H1 (cell line): ENCODE data around the gene DMRT1. TPM values are rescaled to one million over a fixed set of nuclear protein-coding genes. Genes with fewer than 3 reads are reported as not detected.

Source experiments
- CTCF ChIA-PET: fragments of 300-600 bp; sonication (Branson Sonifier 250); formaldehyde crosslinking; loops from one replicate; lab custom pipeline; 2021; ENCODE audit not compliant: partially characterized antibody; lab: Charles Lee
- POLR2A ChIA-PET: fragments of 300-600 bp; sonication (Branson Sonifier 250); formaldehyde crosslinking; loops from one replicate; lab custom pipeline; 2021; ENCODE audit warnings: inconsistent platforms; ENCODE audit not compliant: partially characterized antibody; lab: Charles Lee
- DNase-seq, 2 experiments: peaks; one replicate each; pipeline versions ENCODE4 v3.0.0 to v3.0.0-alpha.2; 2010 to 2022; ENCODE audit warnings: low spot score in 2 of 2, low read depth in 1 of 2, mixed read lengths in 1 of 2
- FAIRE-seq: peaks from 2 replicates; lab custom pipeline; 2011; peaks lifted over from hg19 to GRCh38; lab: Jason Lieb, UNC
- H2AFZ ChIP-seq: 2 replicates; pipeline ENCODE4 v1.8.1; 2012; ENCODE audit warnings: low read length, inconsistent platforms
- H2AK5ac ChIP-seq: 2 replicates; pipeline ENCODE4 v1.6.1; 2013; ENCODE audit warnings: low read depth, low read length
- H2BK120ac ChIP-seq: replicated peaks from 2 replicates; pipeline ENCODE3; 2013; ENCODE audit warnings: low read depth, low read length, inconsistent platforms
- H2BK12ac ChIP-seq: 2 replicates; pipeline ENCODE4 v1.6.1; 2013; ENCODE audit warnings: low read depth, low read length
- H2BK15ac ChIP-seq: 2 replicates; pipeline ENCODE4 v1.6.1; 2013; ENCODE audit warnings: low read length
- H2BK20ac ChIP-seq: 2 replicates; pipeline ENCODE4 v1.6.1; 2013; ENCODE audit warnings: low read length
- H2BK5ac ChIP-seq: 2 replicates; pipeline ENCODE4 v1.6.1; 2013; ENCODE audit warnings: low read depth, low read length
- H3K14ac ChIP-seq: 2 replicates; pipeline ENCODE4 v1.6.1; 2013; ENCODE audit warnings: inconsistent platforms; ENCODE audit not compliant: insufficient read length
- H3K18ac ChIP-seq: 2 replicates; pipeline ENCODE4 v1.6.1; 2013; ENCODE audit warnings: low read length; ENCODE audit errors: extremely low read depth
- H3K23ac ChIP-seq: 2 replicates; pipeline ENCODE4 v1.6.1; 2013; ENCODE audit warnings: inconsistent platforms; ENCODE audit not compliant: insufficient read length
- H3K23me2 ChIP-seq: 2 replicates; pipeline ENCODE4 v1.6.1; 2013; ENCODE audit warnings: low read depth, low read length
- H3K27ac ChIP-seq: 2 replicates; pipeline ENCODE4 v1.6.1; 2011; ENCODE audit warnings: low read depth, low read length, inconsistent platforms
- H3K27me3 ChIP-seq, 4 experiments: replicated peaks in 1 of 4; 1 replicate in 1 of 4; 2 replicates in 3 of 4; pipeline versions ENCODE4 v1.6.1 to v1.8.1; 2011 to 2013; ENCODE audit warnings: low read length in 3 of 4, mild to moderate bottlenecking in 3 of 4, inconsistent platforms in 2 of 4, mixed read lengths in 2 of 4, moderate library complexity in 1 of 4; ENCODE audit not compliant: control insufficient read depth in 3 of 4, insufficient read depth in 3 of 4; ENCODE audit errors: extremely low read depth in 1 of 4
- H3K36me3 ChIP-seq, 4 experiments: 2 replicates each; pipeline versions ENCODE4 v1.6.1 to v1.8.1; 2011 to 2013; ENCODE audit warnings: mild to moderate bottlenecking in 4 of 4, low read length in 3 of 4, moderate library complexity in 2 of 4, control low read depth in 1 of 4, inconsistent platforms in 1 of 4; ENCODE audit not compliant: insufficient read depth in 4 of 4, control insufficient read depth in 2 of 4
- H3K4ac ChIP-seq: replicated peaks from 2 replicates; pipeline ENCODE3; 2013; ENCODE audit warnings: low read length, low read depth, mixed read lengths, inconsistent platforms; ENCODE audit not compliant: insufficient read length
- H3K4me1 ChIP-seq, 4 experiments: replicated peaks in 1 of 4; 1 replicate in 1 of 4; 2 replicates in 3 of 4; pipeline versions ENCODE4 v1.6.1 to v1.8.1; 2011 to 2013; ENCODE audit warnings: low read length in 3 of 4, inconsistent platforms in 2 of 4, mixed read lengths in 1 of 4; ENCODE audit not compliant: insufficient read depth in 4 of 4, control insufficient read depth in 3 of 4
- H3K4me2 ChIP-seq, 2 experiments: 2 replicates each; pipeline versions ENCODE4 v1.6.1 to v1.8.1; 2011 to 2013; ENCODE audit warnings: low read depth in 2 of 2, low read length in 2 of 2, control low read depth in 1 of 2, inconsistent platforms in 1 of 2, mild to moderate bottlenecking in 1 of 2; ENCODE audit not compliant: insufficient read depth in 1 of 2
- H3K4me3 ChIP-seq, 4 experiments: fragments of 200-600, 300-600 bp in 1 of 4; sonication (generic), shearing (Covaris generic), sonication (Bioruptor Twin) in 1 of 4; 2 replicates each; pipeline versions ENCODE4 v1.5.1 to v1.8.1; 2011 to 2016; ENCODE audit warnings: low read length in 4 of 4, low read depth in 3 of 4, control low read depth in 2 of 4, inconsistent platforms in 2 of 4, mild to moderate bottlenecking in 2 of 4, mixed read lengths in 1 of 4, moderate library complexity in 1 of 4; ENCODE audit not compliant: insufficient read depth in 2 of 4; ENCODE audit errors: extremely low read depth in 1 of 4
- H3K56ac ChIP-seq: replicated peaks from 2 replicates; pipeline ENCODE3; 2013; ENCODE audit warnings: low read depth, mild to moderate bottlenecking, mixed read lengths, low read length, inconsistent platforms; ENCODE audit not compliant: insufficient read length
- H3K79me1 ChIP-seq: 2 replicates; pipeline ENCODE4 v1.6.1; 2013; ENCODE audit warnings: low read depth, low read length, control low read depth
- H3K79me2 ChIP-seq, 2 experiments: 2 replicates each; pipeline versions ENCODE4 v1.6.1 to v1.8.1; 2012 to 2013; ENCODE audit warnings: low read length in 2 of 2, mild to moderate bottlenecking in 2 of 2, inconsistent platforms in 1 of 2; ENCODE audit not compliant: insufficient read depth in 2 of 2, control insufficient read depth in 1 of 2
- H3K9ac ChIP-seq, 4 experiments: replicated peaks in 1 of 4; 1 replicate in 1 of 4; 2 replicates in 3 of 4; pipeline versions ENCODE4 v1.6.1 to v1.8.1; 2011 to 2013; ENCODE audit warnings: low read depth in 3 of 4, low read length in 3 of 4, control low read depth in 2 of 4, mild to moderate bottlenecking in 2 of 4, moderate library complexity in 2 of 4, inconsistent platforms in 1 of 4; ENCODE audit errors: extremely low read depth in 1 of 4
- H3K9me3 ChIP-seq, 2 experiments: 2 replicates each; pipeline versions ENCODE4 v1.6.1 to v1.8.1; 2012 to 2013; ENCODE audit warnings: mild to moderate bottlenecking in 2 of 2, moderate library complexity in 2 of 2, control low read depth in 1 of 2, inconsistent platforms in 1 of 2, low read depth in 1 of 2, low read length in 1 of 2, mixed read lengths in 1 of 2; ENCODE audit not compliant: insufficient read depth in 2 of 2
- H4K20me1 ChIP-seq, 2 experiments: replicated peaks in 1 of 2; 2 replicates each; pipeline versions ENCODE3 to v1.8.1; 2011 to 2013; ENCODE audit warnings: inconsistent platforms in 2 of 2, low read length in 2 of 2, mild to moderate bottlenecking in 1 of 2; ENCODE audit not compliant: insufficient read depth in 2 of 2, control insufficient read depth in 1 of 2
- H4K5ac ChIP-seq: 2 replicates; pipeline ENCODE4 v1.6.1; 2013; ENCODE audit warnings: low read length, low read depth, mixed read lengths, inconsistent platforms; ENCODE audit not compliant: insufficient read length
- H4K8ac ChIP-seq: 2 replicates; pipeline ENCODE4 v1.8.0; 2013; ENCODE audit warnings: mild to moderate bottlenecking, moderate library complexity, low read length, inconsistent platforms; ENCODE audit not compliant: insufficient read depth; ENCODE audit errors: extremely low read depth
- H4K91ac ChIP-seq: replicated peaks from 2 replicates; pipeline ENCODE3; 2013; ENCODE audit warnings: low read length, mixed read lengths, inconsistent platforms; ENCODE audit not compliant: insufficient read length
- ASH2L ChIP-seq: fragments of 200-600, 300-600 bp; sonication (generic); IDR thresholded peaks from one replicate; pipeline ENCODE4 v1.7.1; 2017; ENCODE audit warnings: low read length
- BACH1 ChIP-seq: IDR thresholded peaks from 2 replicates; pipeline ENCODE4 v1.6.1; 2012; ENCODE audit warnings: low read length, improper control_type of control experiment
- JUND ChIP-seq: IDR thresholded peaks from 2 replicates; pipeline ENCODE4 v1.6.1; 2011; ENCODE audit warnings: mild to moderate bottlenecking, improper control_type of control experiment, low read length
- PHF8 ChIP-seq: fragments of 200-600 bp; sonication (generic); conservative IDR thresholded peaks from 2 replicates; pipeline ENCODE4 v1.7.1; 2012; ENCODE audit warnings: low read depth, mild to moderate bottlenecking, inconsistent platforms, low read length, moderate library complexity
- RNF2 ChIP-seq: fragments of 200-900, 300-1000 bp; sonication (generic); IDR thresholded peaks from 2 replicates; pipeline ENCODE4 v1.7.1; 2016; ENCODE audit warnings: borderline replicate concordance, low read depth, mild to moderate bottlenecking, antibody characterized with exemption, low read length; ENCODE audit not compliant: poor library complexity, severe bottlenecking; ENCODE audit errors: missing control alignments
- SP1 ChIP-seq: IDR thresholded peaks from 2 replicates; pipeline ENCODE4 v1.6.1; 2011; ENCODE audit warnings: low read depth, low read length
- SUZ12 ChIP-seq: fragments of 200-600 bp; sonication (generic); IDR thresholded peaks from 2 replicates; pipeline ENCODE4 v1.6.1; 2012; ENCODE audit warnings: mild to moderate bottlenecking, inconsistent platforms, low read length, moderate library complexity, mixed read lengths
- ZNF274 ChIP-seq: IDR thresholded peaks from 2 replicates; pipeline ENCODE4 v1.7.0; 2012; ENCODE audit warnings: low read length, borderline replicate concordance; ENCODE audit errors: extremely low read depth
- WGBS, 2 experiments: shearing (Covaris generic) in 1 of 2; methylation state at CpG; one replicate each; pipeline versions ENCODE4 v1.1.6 to v1.1.7; 2013 to 2015; ENCODE audit warnings: low lambda C conversion rate in 2 of 2, mixed read lengths in 2 of 2, inconsistent platforms in 1 of 2, low coverage in 1 of 2, missing lambda C conversion rate in 1 of 2; ENCODE audit not compliant: insufficient replicate concordance in 2 of 2, insufficient coverage in 1 of 2, insufficient read length in 1 of 2; ENCODE audit errors: extremely low coverage in 1 of 2, missing lambda C conversion rate in 1 of 2; 5-methylcytosine and 5-hydroxymethylcytosine counted together
- polyA plus RNA-seq, 7 experiments: library from polyadenylated mRNA; depleted of rRNA in 3 of 7; stranded (reverse) in 5 of 7; unstranded in 2 of 7; fragments of >200 nt in 5 of 7; fragments of 200-250 nt in 2 of 7; gene quantifications; 1 replicate in 5 of 7; 2 replicates in 1 of 7; 4 replicates in 1 of 7; pipeline versions ENCODE4 v1.2.1 to v1.2.3, GENCODE V29; 2011 to 2013; ENCODE audit warnings: missing spikeins in 2 of 7, mixed read lengths in 2 of 7
- total RNA-seq: library from RNA; stranded (reverse); fragmentation: NEBNext Ultra II Directional; extraction: Animal tissue kit (Norgen Biotek cat#: 25700); gene quantifications from 2 replicates; pipeline ENCODE4 v1.2.1, GENCODE V29; 2021
- TF ChIP-seq, protein P1 (sequence below): IDR thresholded peaks from 2 replicates; pipeline ENCODE4 v1.6.1; 2011; ENCODE audit warnings: low read length, improper control_type of control experiment

Gene DMRT1
- total and polyA plus RNA-seq, 2 of the 8 experiments (the other 6 are each of a cell fraction or from before 2014, with no cell fraction given) = 0.15 TPM; not detected in 1

DNA sequence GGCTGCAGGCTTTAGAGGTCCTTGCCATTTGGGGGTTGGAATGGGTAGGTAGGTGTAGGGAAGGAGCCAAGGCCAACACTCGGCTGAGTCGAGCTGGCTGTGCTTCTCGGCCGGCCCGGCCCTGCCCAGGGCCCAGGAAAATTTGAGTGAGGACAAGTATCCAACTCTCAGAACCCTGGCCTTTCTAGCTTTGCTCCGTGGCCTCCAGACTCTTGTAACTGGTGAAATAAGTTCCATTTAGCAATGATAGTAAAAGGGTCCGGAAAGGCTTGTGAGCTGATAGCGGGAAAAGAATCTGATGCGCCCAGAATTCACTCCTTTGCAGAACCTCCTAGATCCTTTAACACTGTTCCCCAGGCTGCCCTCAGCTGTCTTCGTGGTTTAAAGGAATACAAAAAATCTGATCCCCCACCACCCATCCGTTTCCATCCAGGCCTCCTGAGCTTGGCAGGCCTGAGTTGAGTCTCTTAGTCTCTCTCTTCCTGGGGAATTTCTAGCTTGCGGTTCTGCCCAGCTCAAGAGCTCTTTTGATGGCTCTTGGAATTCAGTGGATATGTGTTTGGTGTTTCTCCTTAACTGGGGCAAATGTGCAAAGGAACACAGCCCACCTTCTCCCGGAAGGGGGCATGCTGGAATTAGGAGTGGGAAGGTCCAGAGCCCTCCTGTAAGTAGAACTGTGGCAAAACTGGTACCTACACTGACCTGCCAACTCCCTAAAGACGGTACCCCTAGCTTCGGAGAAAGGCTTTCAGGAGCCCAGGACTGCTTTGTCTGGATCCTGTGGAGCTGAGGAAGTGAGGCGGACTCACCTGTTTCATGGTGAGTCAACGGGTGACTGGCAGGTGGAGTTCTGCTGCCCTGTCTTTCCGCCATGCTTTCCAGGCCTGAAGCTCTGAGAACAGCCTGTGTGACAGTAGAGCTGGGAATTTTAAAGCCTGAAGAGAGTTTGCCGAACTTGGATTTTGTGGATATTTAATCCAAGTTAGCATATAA, 136.6 kb downstream of the DMRT1 start:
- peak overlapping the region; percentile 87 to 92 for H3K4me2 ChIP-seq
- WGBS, 2 experiments = 16% methylated on average over 19 of the region's 19 CpGs; no CpG with 5 or more reads in 1 of the 2 experiments
- no peak overlapping the region for H2AK5ac ChIP-seq
- H2BK15ac ChIP-seq = no peak overlapping the region
- no peak overlapping the region for H3K14ac ChIP-seq
- H2BK5ac ChIP-seq = no peak overlapping the region
- H2BK20ac ChIP-seq = no peak overlapping the region
- H4K20me1 ChIP-seq = peaks cover 14 to 30% of the 10 kb centered on the region in 2 experiments
- peak overlapping the region; percentile 5 to 63 (median 36); a peak in 5 of 8 replicates for H3K4me3 ChIP-seq
- H4K91ac ChIP-seq = no peak overlapping the region
- H3K23ac ChIP-seq = no peak overlapping the region
- H3K9me3 ChIP-seq = no peaks in the 10 kb centered on the region
- ChIA-PET CTCF (interaction anchor here (0.6 to 7.5 kb wide), 19 partner anchors 9 to 129 kb away, joined by 3 to 108 read pairs (median 3); no protein-coding TSS in a partner anchor), POLR2A (interaction anchor here (0.7 to 1.2 kb wide), 3 partner anchors 9 to 15 kb away, joined by 3 to 4 read pairs (median 3); no protein-coding TSS in a partner anchor)
- no peak overlapping the region for H3K4ac ChIP-seq
- peaks cover 0 to 10% (median 0%) of the 10 kb centered on the region in 4 experiments; a peak in 1 of 8 replicates for H3K36me3 ChIP-seq
- no peak overlapping the region for H4K8ac ChIP-seq
- H2BK120ac ChIP-seq = no peak overlapping the region
- H3K9ac ChIP-seq = no peak overlapping the region
- H3K79me1 ChIP-seq = no peaks in the 10 kb centered on the region
- no peak overlapping the region for H3K56ac ChIP-seq
- H3K23me2 ChIP-seq = peaks cover 10% of the 10 kb centered on the region; the same call in 1 of the 2 replicates
- no peak overlapping the region for H4K5ac ChIP-seq
- H3K79me2 ChIP-seq = no peaks in the 10 kb centered on the region
- peak overlapping the region; percentile 48; the same call in 1 of the 2 replicates for H3K18ac ChIP-seq
- DNase-seq (peak in 1 of 2 experiments; percentile 46), FAIRE-seq (no peak)
- H3K4me1 ChIP-seq = peaks cover 7 to 31% (median 23%) of the 10 kb centered on the region in 4 experiments
- peaks cover 76 to 99% (median 96%) of the 10 kb centered on the region in 4 experiments for H3K27me3 ChIP-seq
- no peak overlapping the region for H3K27ac ChIP-seq
- no peak overlapping the region for H2AFZ ChIP-seq
- peak overlapping the region; percentile 84; the same call in 1 of the 2 replicates for H2BK12ac ChIP-seq
- TF ChIP-seq RNF2 (peak; percentile 59), SUZ12 (peak; percentile 86), BACH1 (no peak), ASH2L (no peak), SP1 (no peak), ZNF274 (no peak), PHF8 (no peak), JUND (no peak)
- TF ChIP-seq, protein P1, sequence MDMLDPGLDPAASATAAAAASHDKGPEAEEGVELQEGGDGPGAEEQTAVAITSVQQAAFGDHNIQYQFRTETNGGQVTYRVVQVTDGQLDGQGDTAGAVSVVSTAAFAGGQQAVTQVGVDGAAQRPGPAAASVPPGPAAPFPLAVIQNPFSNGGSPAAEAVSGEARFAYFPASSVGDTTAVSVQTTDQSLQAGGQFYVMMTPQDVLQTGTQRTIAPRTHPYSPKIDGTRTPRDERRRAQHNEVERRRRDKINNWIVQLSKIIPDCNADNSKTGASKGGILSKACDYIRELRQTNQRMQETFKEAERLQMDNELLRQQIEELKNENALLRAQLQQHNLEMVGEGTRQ = no peak
